WTC11 (cell line): ENCODE measurements around the gene OSCAR. TPM values are rescaled to one million over a fixed set of nuclear protein-coding genes. Genes with fewer than 3 reads are reported as not detected.

Experiments used
- ATAC-seq: fragments of 200-7000 bp; cut with Tn5 transposase; 2 replicates; pipeline ENCODE4 v1.10.0; 2021; ENCODE audit warnings: mild to moderate bottlenecking, moderate library complexity
- CTCF ChIA-PET: fragments of 300-600 bp; sonication (Branson Sonifier 250); formaldehyde crosslinking; loops from one replicate; lab custom pipeline; 2021; ENCODE audit warnings: antibody characterized with exemption; lab: Charles Lee
- POLR2A ChIA-PET: fragments of 350-600 bp; sonication (Branson Sonifier 250); formaldehyde crosslinking; loops from one replicate; lab custom pipeline; 2021; ENCODE audit warnings: antibody characterized with exemption; lab: Charles Lee
- DNase-seq: peaks from one replicate; pipeline ENCODE4 v3.0.0; 2021; ENCODE audit warnings: low spot score
- H3K27ac Mint-ChIP-seq: 2 replicates; pipeline ENCODE4 v1.8.0; 2021; ENCODE audit warnings: mixed read lengths
- H3K27me3 Mint-ChIP-seq: 2 replicates; pipeline ENCODE4 v1.8.0; 2021; ENCODE audit warnings: low read depth, mild to moderate bottlenecking, moderate library complexity, mixed read lengths
- H3K36me3 Mint-ChIP-seq: 2 replicates; pipeline ENCODE4 v1.8.0; 2021; ENCODE audit warnings: mixed read lengths
- H3K4me1 Mint-ChIP-seq: 2 replicates; pipeline ENCODE4 v1.8.0; 2022; ENCODE audit warnings: mixed read lengths
- H3K4me3 Mint-ChIP-seq: 2 replicates; pipeline ENCODE4 v1.8.0; 2021; ENCODE audit warnings: mild to moderate bottlenecking, moderate library complexity, mixed read lengths
- H3K9me3 Mint-ChIP-seq: 2 replicates; pipeline ENCODE4 v1.8.0; 2021; ENCODE audit warnings: mixed read lengths
- ATF6 ChIP-seq: sonication (generic); formaldehyde crosslinking; IDR thresholded peaks from 2 replicates; pipeline ENCODE4 v1.8.1; 2023; ENCODE audit warnings: mild to moderate bottlenecking, missing genetic modification reagents
- CREB1 ChIP-seq: sonication (generic); formaldehyde crosslinking; IDR thresholded peaks from 2 replicates; pipeline ENCODE4 v1.8.0; 2023; ENCODE audit warnings: mild to moderate bottlenecking, missing genetic modification reagents
- E2F4 ChIP-seq: sonication (generic); formaldehyde crosslinking; IDR thresholded peaks from 2 replicates; pipeline ENCODE4 v1.8.1; 2022; ENCODE audit warnings: low read depth, mild to moderate bottlenecking, moderate library complexity, missing genetic modification reagents, borderline replicate concordance
- ERG ChIP-seq: fragments of 250-450 bp; sonication (Bioruptor Pico); IDR thresholded peaks from 2 replicates; pipeline ENCODE4 v1.8.0; 2021; ENCODE audit warnings: mild to moderate bottlenecking
- JUN ChIP-seq: sonication (generic); formaldehyde crosslinking; IDR thresholded peaks from 2 replicates; pipeline ENCODE4 v1.8.0; 2023; ENCODE audit warnings: mild to moderate bottlenecking, missing genetic modification reagents
- MLX ChIP-seq: sonication (generic); formaldehyde crosslinking; IDR thresholded peaks from 2 replicates; pipeline ENCODE4 v1.8.1; 2023; ENCODE audit warnings: mild to moderate bottlenecking, missing genetic modification reagents, moderate library complexity
- PRRX2 ChIP-seq: fragments of 250-450 bp; sonication (Bioruptor Pico); IDR thresholded peaks from 2 replicates; pipeline ENCODE4 v1.8.0; 2021; ENCODE audit warnings: mild to moderate bottlenecking
- SMAD3 ChIP-seq: sonication (generic); formaldehyde crosslinking; IDR thresholded peaks from 2 replicates; pipeline ENCODE4 v1.8.0; 2022; ENCODE audit warnings: missing genetic modification reagents, mild to moderate bottlenecking, borderline replicate concordance
- TCF7 ChIP-seq: sonication (generic); formaldehyde crosslinking; IDR thresholded peaks from 2 replicates; pipeline ENCODE4 v1.8.0; 2022; ENCODE audit warnings: mild to moderate bottlenecking, low read depth, missing genetic modification reagents, moderate library complexity
- TEAD1 ChIP-seq: sonication (generic); formaldehyde crosslinking; IDR thresholded peaks from 2 replicates; pipeline ENCODE4 v1.8.0; 2022; ENCODE audit warnings: mild to moderate bottlenecking, missing genetic modification reagents
- ZNF138 ChIP-seq: sonication (generic); formaldehyde crosslinking; conservative IDR thresholded peaks from 2 replicates; pipeline ENCODE4 v1.8.1; 2022; ENCODE audit warnings: mild to moderate bottlenecking, moderate library complexity, missing genetic modification reagents
- ZNF532 ChIP-seq: fragments of 250-450 bp; sonication (Bioruptor Pico); IDR thresholded peaks from 2 replicates; pipeline ENCODE4 v1.9.0; 2021; ENCODE audit warnings: mild to moderate bottlenecking, borderline replicate concordance
- ZSCAN18 ChIP-seq: fragments of 250-450 bp; sonication (Bioruptor Pico); IDR thresholded peaks from 2 replicates; pipeline ENCODE4 v2.1.2; 2022; ENCODE audit warnings: mild to moderate bottlenecking, moderate library complexity
- total RNA-seq: library from RNA; stranded (reverse); gene quantifications from 3 replicates; pipeline ENCODE4 v1.2.3, GENCODE V29; 2021

The OSCAR gene
- total RNA-seq, 1 experiment from 2014 or later, result 2.3 TPM

- TF ChIP-seq TCF7 (CRISPR knock-in tag) (no peak), ERG (no peak), TEAD1 (CRISPR knock-in tag) (no peak)
- TF ChIP-seq, all 79 proteins: peak for 0
Measured at GRCh38 chr19:54108496-54108895, 7.9 kb upstream of the OSCAR start (continued).

- Mint-ChIP-seq H3K27ac (0 out of 2 replicates have a peak overlapping the region, but pooled peaks have one; percentile 39), H3K36me3 (peaks cover 54% of the 10 kb centered on the region), H3K9me3 (no peaks in the 10 kb centered on the region), H3K4me1 (no peaks in the 10 kb centered on the region), H3K27me3 (no peaks in the 10 kb centered on the region), H3K4me3 (no peak overlapping the region)
- TF ChIP-seq ZNF532 (CRISPR knock-in tag) (no peak), MLX (CRISPR knock-in tag) (no peak), SMAD3 (CRISPR knock-in tag) (no peak), PRRX2 (CRISPR knock-in tag) (no peak), ZNF138 (CRISPR knock-in tag) (no peak), E2F4 (CRISPR knock-in tag) (no peak), ZSCAN18 (no peak), JUN (CRISPR knock-in tag) (no peak), CREB1 (no peak), ATF6 (CRISPR knock-in tag) (no peak)
- ATAC-seq (peak; percentile 36), DNase-seq (no peak)
- POLR2A ChIA-PET, result no interaction called here
- CTCF ChIA-PET, result no interaction called here
Measured at GRCh38 chr19:54107876-54108490, 7.4 kb upstream of the OSCAR start.
